PC-3 (cell line): ENCODE measurements around the gene S100Z. TPM values are rescaled to one million over a fixed set of nuclear protein-coding genes. Genes with fewer than 3 reads are reported as not detected.

Experiments used
- total RNA-seq: library from RNA; depleted of rRNA; stranded (reverse); fragments of >200 nt; gene quantifications from 2 replicates; pipeline ENCODE4 v1.2.3, GENCODE V29; 2014; rRNA removed

Gene S100Z
- total RNA-seq, 1 experiment from 2014 or later, result 0.11 TPM

Other genes with a start within 250 kb of the S100Z start
- gene F2RL2, start 226.6 kb upstream of the S100Z start, total RNA-seq, result 0.11 TPM in 1 of 2 replicates, not detected in the other
- 16.1 and 16.9 TPM in 2 replicates for gene F2R, start 133.9 kb upstream of the S100Z start, total RNA-seq
- 163 and 167 TPM in 2 replicates for gene F2RL1, start 31.0 kb upstream of the S100Z start, total RNA-seq
- not detected in 2 replicates for gene CRHBP, start 103.0 kb downstream of the S100Z start, total RNA-seq
- 14.4 and 21.0 TPM in 2 replicates for gene AGGF1, start 180.4 kb downstream of the S100Z start, total RNA-seq
- 1.3 and 9.8 TPM in 2 replicates for gene ZBED3, start 237.3 kb downstream of the S100Z start, total RNA-seq